HEK293T (cell line): ENCODE data around the gene CAVIN1.

Experiments
- ELF4 ChIP-seq: fragments of 450-650 bp; IDR thresholded peaks from 2 replicates; pipeline ENCODE4 v1.6.1; 2017; ENCODE audit warnings: antibody characterized with exemption
- FOXA1 ChIP-seq: fragments of 450-650 bp; IDR thresholded peaks from 2 replicates; pipeline ENCODE4 v1.6.1; 2016; ENCODE audit warnings: mild to moderate bottlenecking
- FOXK2 ChIP-seq: fragments of 450-650 bp; IDR thresholded peaks from 2 replicates; pipeline ENCODE4 v1.6.1; 2016; ENCODE audit warnings: mild to moderate bottlenecking
- FOXM1 ChIP-seq: fragments of 450-650 bp; IDR thresholded peaks from 2 replicates; pipeline ENCODE4 v1.6.1; 2017; ENCODE audit warnings: mild to moderate bottlenecking, borderline replicate concordance
- L3MBTL2 ChIP-seq: fragments of 450-650 bp; conservative IDR thresholded peaks from 2 replicates; pipeline ENCODE4 v1.6.1; 2016; ENCODE audit warnings: mild to moderate bottlenecking
- LEF1 ChIP-seq: fragments of 450-650 bp; IDR thresholded peaks from 2 replicates; pipeline ENCODE4 v1.6.1; 2017; ENCODE audit warnings: mild to moderate bottlenecking, borderline replicate concordance
- NFRKB ChIP-seq: fragments of 450-650 bp; IDR thresholded peaks from 2 replicates; pipeline ENCODE4 v1.6.1; 2016; ENCODE audit warnings: mild to moderate bottlenecking, moderate library complexity
- SP1 ChIP-seq: fragments of 450-650 bp; IDR thresholded peaks from 2 replicates; pipeline ENCODE4 v1.6.1; 2017
- SUZ12 ChIP-seq: fragments of 450-650 bp; IDR thresholded peaks from 2 replicates; pipeline ENCODE4 v1.6.1; 2016; ENCODE audit warnings: mild to moderate bottlenecking
- TARDBP ChIP-seq: fragments of 450-650 bp; IDR thresholded peaks from 2 replicates; pipeline ENCODE4 v1.6.1; 2016
- ZNF384 ChIP-seq: fragments of 450-650 bp; IDR thresholded peaks from 2 replicates; pipeline ENCODE4 v1.6.1; 2016
- TF ChIP-seq, protein P1 (sequence below): fragments of 450-650 bp; IDR thresholded peaks from 2 replicates; pipeline ENCODE4 v1.6.1; 2016

- no peak for TF ChIP-seq L3MBTL2
- TF ChIP-seq NFRKB, result no peak
- TF ChIP-seq SP1, result no peak
- TF ChIP-seq SUZ12, result no peak
- TF ChIP-seq FOXM1, result no peak
- no peak for TF ChIP-seq FOXA1
- no peak for TF ChIP-seq ELF4
- no peak for TF ChIP-seq FOXK2
- no peak for TF ChIP-seq TARDBP
- TF ChIP-seq, protein P1, sequence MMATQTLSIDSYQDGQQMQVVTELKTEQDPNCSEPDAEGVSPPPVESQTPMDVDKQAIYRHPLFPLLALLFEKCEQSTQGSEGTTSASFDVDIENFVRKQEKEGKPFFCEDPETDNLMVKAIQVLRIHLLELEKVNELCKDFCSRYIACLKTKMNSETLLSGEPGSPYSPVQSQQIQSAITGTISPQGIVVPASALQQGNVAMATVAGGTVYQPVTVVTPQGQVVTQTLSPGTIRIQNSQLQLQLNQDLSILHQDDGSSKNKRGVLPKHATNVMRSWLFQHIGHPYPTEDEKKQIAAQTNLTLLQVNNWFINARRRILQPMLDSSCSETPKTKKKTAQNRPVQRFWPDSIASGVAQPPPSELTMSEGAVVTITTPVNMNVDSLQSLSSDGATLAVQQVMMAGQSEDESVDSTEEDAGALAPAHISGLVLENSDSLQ, result no peak
- no peak for TF ChIP-seq ZNF384
- TF ChIP-seq LEF1, result no peak
These were observed 64.6 kb downstream of the CAVIN1 start for GRCh38 chr17:42358434-42358833.
